Vagina (tissue), 2 donors: ENCODE data around the gene ASAH2.

ENCODE experiments used
- POLR2A ChIP-seq, 2 donors: fragments of 450-650 bp; IDR thresholded peaks; one replicate each; pipeline ENCODE4 v1.6.1; 2017; ENCODE audit warnings: antibody characterized with exemption in 2 of 2, mild to moderate bottlenecking in 2 of 2, moderate library complexity in 2 of 2
- POLR2AphosphoS5 ChIP-seq, 2 donors: sonication (generic); formaldehyde crosslinking; IDR thresholded peaks; one replicate each; pipeline ENCODE4 v1.9.0; 2017; ENCODE audit warnings: antibody characterized with exemption in 2 of 2, mild to moderate bottlenecking in 2 of 2, low read depth in 1 of 2; ENCODE audit not compliant: insufficient read depth in 1 of 2

DNA sequence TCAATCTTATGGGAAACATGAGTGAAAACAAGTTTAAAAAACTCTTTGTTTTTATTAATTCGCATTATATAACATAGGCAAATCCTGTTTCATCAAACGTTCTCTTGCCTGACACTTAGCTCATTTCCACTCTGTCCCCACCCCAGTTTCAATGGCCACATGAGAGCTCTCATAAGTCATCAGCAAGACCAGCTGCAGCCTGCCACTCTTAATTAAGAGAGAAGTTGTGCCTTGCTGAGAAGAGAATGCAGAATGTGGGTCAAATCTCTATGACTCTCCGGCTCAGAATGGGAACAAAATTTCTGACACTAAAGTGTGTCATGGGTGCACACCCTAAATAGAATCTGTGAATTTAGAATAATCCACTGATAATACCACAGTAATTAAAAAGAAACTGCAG lies 39.6 kb downstream of the ASAH2 start:
- TF ChIP-seq POLR2A (IDR thresholded peaks at IDR 0.05) (no peak), POLR2AphosphoS5 (IDR thresholded peaks at IDR 0.05; ENCODE audit: insufficient read depth in 1 of 2, low read depth in 1 of 2) (no peak)
